Right lobe of liver (tissue), 6 donors: ENCODE measurements around the gene AFAP1. TPM values are rescaled to one million over a fixed set of nuclear protein-coding genes. Genes with fewer than 3 reads are reported as not detected.
A peak's percentile ranks its signal among the peaks of the same experiment; 100 is the strongest.

Source experiments
- ATAC-seq, 4 donors: fragments of 200-7000 bp; cut with Tn5 transposase; one replicate each; pipeline ENCODE4 v1.9.1; 2020; ENCODE audit warnings: mild to moderate bottlenecking in 4 of 4, moderate library complexity in 4 of 4
- DNase-seq, 3 donors: peaks; one replicate each; pipeline ENCODE4 v3.0.0-alpha.2; 2020
- H3K27ac ChIP-seq, 3 donors: fragments of 200-600 bp; one replicate each; pipeline ENCODE4 v1.8.0; 2022
- H3K27me3 ChIP-seq, 2 donors: fragments of 200-600 bp; one replicate each; pipeline ENCODE4 v1.8.0; 2022
- H3K36me3 ChIP-seq, 4 donors: fragments of 200-600 bp; sonication (generic) in 1 of 4; one replicate each; pipeline versions ENCODE4 v1.5.1 to v1.8.0; 2017 to 2022; ENCODE audit warnings: control low read depth in 1 of 4
- H3K4me1 ChIP-seq, 4 donors: fragments of 200-600 bp; sonication (generic) in 1 of 4; one replicate each; pipeline versions ENCODE4 v1.5.1 to v1.8.0; 2017 to 2022; ENCODE audit warnings: control low read depth in 1 of 4
- H3K4me3 ChIP-seq, 3 donors: fragments of 200-600 bp; one replicate each; pipeline ENCODE4 v1.8.0; 2022
- H3K9me3 ChIP-seq, 4 donors: fragments of 200-600 bp; sonication (generic) in 1 of 4; one replicate each; pipeline versions ENCODE4 v1.5.1 to v1.8.0; 2017 to 2022; ENCODE audit warnings: control low read depth in 1 of 4
- CTCF ChIP-seq, 4 donors: fragments of 200-600 bp in 3 of 4; fragments of 450-650 bp in 1 of 4; IDR thresholded peaks; one replicate each; pipeline versions ENCODE4 v1.5.1 to v1.8.0; 2016 to 2022; ENCODE audit warnings: antibody characterized with exemption in 4 of 4, mild to moderate bottlenecking in 2 of 4
- POLR2A ChIP-seq: fragments of 450-650 bp; IDR thresholded peaks from one replicate; pipeline ENCODE4 v1.6.1; 2017; ENCODE audit warnings: antibody characterized with exemption, mild to moderate bottlenecking
- WGBS: methylation state at CpG from one replicate; pipeline ENCODE4 v1.1.6; 2018; ENCODE audit warnings: low coverage, low lambda C conversion rate; ENCODE audit not compliant: insufficient coverage; ENCODE audit errors: missing lambda C conversion rate; 5-methylcytosine and 5-hydroxymethylcytosine counted together
- intact Hi-C, 2 donors: fragments of 100-400 bp; cut with DNase I; formaldehyde crosslinking; loops; one replicate each; pipeline versions ENCODE4 v1.11.2 to v1.14.1; 2022
- total RNA-seq, 6 experiments: library from RNA; depleted of rRNA in 2 of 6; stranded (reverse); fragments of >200 nt in 2 of 6; fragmentation: NEBNext Ultra II Directional in 3 of 6; extraction: Animal tissue kit (Norgen Biotek cat#: 25700) in 3 of 6; gene quantifications; one replicate each; pipeline versions ENCODE4 v1.1.0 to v1.2.4, GENCODE V29; 2016 to 2023
- donor health status: DM: no; HTN: yes; CAD: no.
- donor health status: DM: no; HTN: no; CAD: no.
- donor health status: DM: no; HTN: no; CAD: no.
- donor health status: DM: no; HTN: yes; CAD: no.
- donor health status: DM: no; HTN: yes; CAD: no.

The AFAP1 gene
- total RNA-seq, 6 experiments from 2014 or later, result 0.95 to 3.1 (median 1.9) TPM

GRCh38 chr4:7941111-7941964, 1.7 kb upstream of the AFAP1 start:
- DNase-seq (no peak), ATAC-seq (no peak)
- peaks cover 0 to 8% of the 10 kb centered on the region in 2 donors for H3K27me3 ChIP-seq
- 83% methylated on average over 9 of the region's 11 CpGs for WGBS
- H3K4me1 ChIP-seq, result peaks cover 0 to 6% (median 0%) of the 10 kb centered on the region in 4 donors
- no peak for TF ChIP-seq CTCF (IDR thresholded peaks at IDR 0.05)
- no peaks in the 10 kb centered on the region for H3K36me3 ChIP-seq
- no peaks in the 10 kb centered on the region for H3K9me3 ChIP-seq
- H3K27ac ChIP-seq, result no peak overlapping the region
- intact Hi-C loops, result no loop called here
- no peak overlapping the region for H3K4me3 ChIP-seq

- ATAC-seq, result peak in 3 of 4 donors; percentile 38 to 54 (median 46)
- peak overlapping the region; percentile 50 to 71 (median 60) for H3K4me3 ChIP-seq
- peaks cover 0 to 8% of the 10 kb centered on the region in 2 donors for H3K27me3 ChIP-seq
- no peaks in the 10 kb centered on the region for H3K9me3 ChIP-seq
- H3K36me3 ChIP-seq, result no peaks in the 10 kb centered on the region
- H3K4me1 ChIP-seq, result no peaks in the 10 kb centered on the region
- 10% methylated on average over 7 of the region's 75 CpGs for WGBS
- H3K27ac ChIP-seq, result peak overlapping the region; percentile 53 to 77 (median 65)
- peak in 1 of 3 donors; percentile 44 for DNase-seq
- intact Hi-C loops, result no loop called here
- TF ChIP-seq POLR2A, result peak; percentile 28
- TF ChIP-seq CTCF (IDR thresholded peaks at IDR 0.05), result no peak
Observed at GRCh38 chr4:7938609-7939376, 868 bp downstream of the AFAP1 start.

- ATAC-seq (no peak), DNase-seq (no peak)
- intact Hi-C loops, result no loop called here
- Histone ChIP-seq H3K27ac (peak overlapping the region in 1 of 3 donors; percentile 65), H3K4me1 (no peaks in the 10 kb centered on the region), H3K9me3 (no peaks in the 10 kb centered on the region), H3K36me3 (no peaks in the 10 kb centered on the region), H3K4me3 (peak overlapping the region in 2 of 3 donors; percentile 50 to 71), H3K27me3 (peaks cover 0 to 8% of the 10 kb centered on the region in 2 donors)
- TF ChIP-seq POLR2A, result no peak
- no peak for TF ChIP-seq CTCF (IDR thresholded peaks at IDR 0.05)
- 34% methylated on average over 4 of the region's 6 CpGs for WGBS
Observed at GRCh38 chr4:7938266-7938608, 1.4 kb downstream of the AFAP1 start.

GRCh38 chr4:7937006-7937405, 2.7 kb downstream of the AFAP1 start:
- H3K4me3 ChIP-seq, result no peak overlapping the region
- DNase-seq, result no peak
- peaks cover 0 to 8% of the 10 kb centered on the region in 2 donors for H3K27me3 ChIP-seq
- no peaks in the 10 kb centered on the region for H3K36me3 ChIP-seq
- intact Hi-C loops, result no loop called here
- TF ChIP-seq POLR2A (no peak), CTCF (IDR thresholded peaks at IDR 0.05) (no peak)
- WGBS, result 72% methylated on average over 2 of the region's 2 CpGs
- no peak overlapping the region for H3K27ac ChIP-seq
- no peaks in the 10 kb centered on the region for H3K4me1 ChIP-seq
- ATAC-seq, result no peak
- H3K9me3 ChIP-seq, result no peaks in the 10 kb centered on the region
